LNCaP clone FGC (cell line): ENCODE data around the gene HMCN2.

Source experiments
- DNase-seq: peaks from one replicate; pipeline ENCODE4 v3.0.0-alpha.2; 2011; ENCODE audit warnings: low read depth
- H3K4me3 ChIP-seq: 2 replicates; pipeline ENCODE4 v1.5.1; 2011; ENCODE audit warnings: mild to moderate bottlenecking, low read depth, low read length, control low read depth
- TF ChIP-seq, protein P1 (sequence below): IDR thresholded peaks from 2 replicates; pipeline ENCODE4 v1.5.1; 2012; ENCODE audit warnings: mild to moderate bottlenecking; ENCODE audit not compliant: control insufficient read depth, insufficient read depth; ENCODE audit errors: extremely low read depth

Gene HMCN2

DNA sequence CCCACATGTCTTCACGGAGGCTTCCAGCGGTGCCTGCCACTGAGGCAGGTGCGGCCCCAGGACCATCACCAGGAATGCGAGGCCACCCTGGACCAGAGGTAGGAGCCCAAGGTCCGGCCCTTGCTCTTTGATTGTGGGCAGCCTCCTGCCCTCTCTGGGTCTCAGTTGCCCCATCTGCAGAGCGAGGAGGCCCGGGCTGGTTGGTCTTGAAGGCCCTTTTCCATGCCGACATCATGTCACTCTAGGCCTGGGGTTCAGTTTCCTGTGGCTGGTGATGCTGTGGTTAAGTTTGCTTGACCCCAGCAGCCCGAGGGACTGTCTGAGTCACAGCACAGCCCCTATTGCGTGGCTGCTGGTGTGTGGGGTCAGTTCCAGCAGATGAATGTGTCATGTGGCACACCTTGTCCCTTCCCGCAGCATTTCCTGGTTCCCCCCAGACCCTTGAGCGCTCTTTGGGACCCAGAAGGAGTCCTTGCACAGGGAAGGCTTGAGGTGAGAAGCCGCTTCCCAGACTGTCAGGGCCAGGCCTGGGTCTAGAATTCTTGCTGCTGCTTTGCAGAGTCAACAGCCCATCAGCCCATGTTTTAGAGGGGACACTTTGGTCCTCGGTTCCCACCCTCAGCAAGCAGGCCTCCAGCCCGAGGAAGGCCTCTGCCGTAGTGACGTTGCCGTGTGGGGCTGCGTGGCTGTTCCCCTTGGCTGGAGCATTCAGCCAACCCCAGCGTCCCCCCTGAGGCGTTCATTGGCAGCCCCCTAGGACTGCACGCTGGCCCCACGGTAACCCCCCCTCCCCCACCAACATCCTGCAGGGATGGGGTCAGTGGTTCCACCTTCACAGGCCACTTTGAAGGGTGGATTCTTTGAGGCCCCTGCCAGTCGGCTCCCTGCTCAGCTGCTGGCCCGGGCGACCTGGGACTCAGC is 31.0 kb upstream of the HMCN2 start:
- no peak for DNase-seq
- TF ChIP-seq, protein P1, sequence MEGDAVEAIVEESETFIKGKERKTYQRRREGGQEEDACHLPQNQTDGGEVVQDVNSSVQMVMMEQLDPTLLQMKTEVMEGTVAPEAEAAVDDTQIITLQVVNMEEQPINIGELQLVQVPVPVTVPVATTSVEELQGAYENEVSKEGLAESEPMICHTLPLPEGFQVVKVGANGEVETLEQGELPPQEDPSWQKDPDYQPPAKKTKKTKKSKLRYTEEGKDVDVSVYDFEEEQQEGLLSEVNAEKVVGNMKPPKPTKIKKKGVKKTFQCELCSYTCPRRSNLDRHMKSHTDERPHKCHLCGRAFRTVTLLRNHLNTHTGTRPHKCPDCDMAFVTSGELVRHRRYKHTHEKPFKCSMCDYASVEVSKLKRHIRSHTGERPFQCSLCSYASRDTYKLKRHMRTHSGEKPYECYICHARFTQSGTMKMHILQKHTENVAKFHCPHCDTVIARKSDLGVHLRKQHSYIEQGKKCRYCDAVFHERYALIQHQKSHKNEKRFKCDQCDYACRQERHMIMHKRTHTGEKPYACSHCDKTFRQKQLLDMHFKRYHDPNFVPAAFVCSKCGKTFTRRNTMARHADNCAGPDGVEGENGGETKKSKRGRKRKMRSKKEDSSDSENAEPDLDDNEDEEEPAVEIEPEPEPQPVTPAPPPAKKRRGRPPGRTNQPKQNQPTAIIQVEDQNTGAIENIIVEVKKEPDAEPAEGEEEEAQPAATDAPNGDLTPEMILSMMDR: no peak
- no peak overlapping the region for H3K4me3 ChIP-seq

- DNase-seq: no peak
- no peak overlapping the region for H3K4me3 ChIP-seq
- TF ChIP-seq, protein P1: peak; percentile 91
Measured at GRCh38 chr9:130235558-130236435, 29.8 kb upstream of the HMCN2 start.

DNA sequence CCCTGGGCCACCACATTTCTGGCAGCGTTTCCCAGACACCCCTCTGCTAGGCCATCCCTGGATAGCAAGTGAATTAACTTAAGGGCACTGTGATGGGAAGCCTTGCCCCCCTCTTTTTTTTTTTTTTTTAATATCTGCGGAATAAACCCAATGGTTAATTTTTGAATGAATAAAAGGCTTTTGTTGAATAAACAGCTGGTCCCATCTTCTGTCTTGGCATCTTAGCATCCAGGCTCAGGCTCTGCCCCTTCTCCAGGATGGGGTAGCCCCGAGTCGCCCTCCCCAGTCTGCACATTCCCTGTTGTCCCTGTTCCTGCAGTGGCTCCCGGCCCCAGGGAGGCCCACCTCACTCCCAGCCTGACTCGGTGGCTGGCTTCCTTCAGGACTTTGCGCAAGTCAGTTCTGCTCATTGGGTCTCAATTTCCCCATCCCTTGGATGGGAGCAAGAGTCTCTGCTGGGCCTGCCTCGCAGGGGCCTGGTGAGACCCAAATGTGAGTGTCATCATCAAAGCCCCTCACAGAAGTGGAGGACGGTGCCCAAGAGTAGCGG is 29.0 kb upstream of the HMCN2 start:
- TF ChIP-seq, protein P1: no peak
- no peak overlapping the region for H3K4me3 ChIP-seq
- no peak for DNase-seq

DNA sequence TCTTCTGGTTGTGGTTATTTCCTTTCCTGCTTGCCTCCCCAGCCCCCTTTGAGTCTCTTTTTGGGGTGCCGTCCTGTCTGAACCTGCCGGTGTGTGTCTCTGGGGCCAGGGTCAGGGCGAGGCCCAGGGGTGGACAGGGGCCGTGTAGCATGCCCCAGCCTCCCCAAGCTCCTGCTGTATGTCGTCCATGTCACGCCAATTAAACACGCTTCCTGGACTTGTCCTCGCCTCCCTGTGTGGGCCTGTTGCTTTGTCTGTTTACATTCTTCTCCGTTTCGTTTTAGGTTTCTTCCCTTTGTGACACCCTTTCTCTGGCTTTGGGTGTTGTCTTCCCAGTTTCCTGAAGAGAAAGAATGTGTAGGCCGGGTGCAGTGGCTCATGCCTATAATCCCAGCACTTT is 28.5 kb upstream of the HMCN2 start:
- TF ChIP-seq, protein P1: no peak
- no peak overlapping the region for H3K4me3 ChIP-seq
- no peak for DNase-seq

GRCh38 chr9:130237763-130238524 is 27.6 kb upstream of the HMCN2 start:
- TF ChIP-seq, protein P1: no peak
- no peak overlapping the region for H3K4me3 ChIP-seq
- no peak for DNase-seq

DNA sequence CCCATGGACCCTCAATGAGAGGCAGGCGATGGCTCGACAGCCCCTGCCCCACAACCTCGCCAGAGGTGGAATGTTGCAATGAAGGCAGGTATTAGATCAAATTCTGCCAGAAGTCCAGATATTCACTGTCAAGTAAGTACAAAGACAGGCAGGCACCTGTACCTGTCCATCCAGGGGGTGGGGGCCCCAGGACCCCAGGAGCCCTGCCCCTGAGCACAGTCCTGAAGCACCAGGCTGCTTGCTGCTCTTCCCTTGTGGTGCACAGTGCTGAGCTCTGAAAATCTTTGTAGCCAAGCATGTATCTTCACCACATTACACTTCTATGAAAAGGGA is 26.2 kb upstream of the HMCN2 start:
- TF ChIP-seq, protein P1: no peak
- DNase-seq: no peak

More for the DNA sequence above, 26.2 kb upstream of the HMCN2 start:
- H3K4me3 ChIP-seq: no peak overlapping the region
